ENCODE measurements around the gene EGFR.

DNA sequence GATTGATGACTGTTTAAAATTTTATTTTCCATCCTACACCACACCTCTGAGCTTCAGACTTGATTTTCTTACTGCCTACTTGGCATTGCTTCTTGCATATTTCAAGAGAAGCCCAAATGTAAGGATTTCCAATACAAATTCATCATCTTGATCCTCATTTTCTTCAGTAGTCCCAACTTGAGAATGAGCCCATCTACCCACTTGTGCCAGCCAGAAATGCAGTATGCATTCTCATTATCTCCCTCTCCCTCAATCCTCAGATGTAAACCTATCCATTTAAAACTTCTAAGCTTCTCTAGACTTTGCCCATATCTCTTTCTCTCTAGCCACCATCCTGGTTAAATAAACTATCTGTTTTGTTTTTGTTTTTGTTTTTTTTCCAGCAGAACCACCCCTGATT, 22.4 kb upstream of the EGFR start:
- TF ChIP-seq, protein P1, sequence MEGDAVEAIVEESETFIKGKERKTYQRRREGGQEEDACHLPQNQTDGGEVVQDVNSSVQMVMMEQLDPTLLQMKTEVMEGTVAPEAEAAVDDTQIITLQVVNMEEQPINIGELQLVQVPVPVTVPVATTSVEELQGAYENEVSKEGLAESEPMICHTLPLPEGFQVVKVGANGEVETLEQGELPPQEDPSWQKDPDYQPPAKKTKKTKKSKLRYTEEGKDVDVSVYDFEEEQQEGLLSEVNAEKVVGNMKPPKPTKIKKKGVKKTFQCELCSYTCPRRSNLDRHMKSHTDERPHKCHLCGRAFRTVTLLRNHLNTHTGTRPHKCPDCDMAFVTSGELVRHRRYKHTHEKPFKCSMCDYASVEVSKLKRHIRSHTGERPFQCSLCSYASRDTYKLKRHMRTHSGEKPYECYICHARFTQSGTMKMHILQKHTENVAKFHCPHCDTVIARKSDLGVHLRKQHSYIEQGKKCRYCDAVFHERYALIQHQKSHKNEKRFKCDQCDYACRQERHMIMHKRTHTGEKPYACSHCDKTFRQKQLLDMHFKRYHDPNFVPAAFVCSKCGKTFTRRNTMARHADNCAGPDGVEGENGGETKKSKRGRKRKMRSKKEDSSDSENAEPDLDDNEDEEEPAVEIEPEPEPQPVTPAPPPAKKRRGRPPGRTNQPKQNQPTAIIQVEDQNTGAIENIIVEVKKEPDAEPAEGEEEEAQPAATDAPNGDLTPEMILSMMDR (IDR thresholded peaks at IDR 0.05), result no peak
- no peak for TF ChIP-seq POLR2A (IDR thresholded peaks at IDR 0.05)

Measured in uterus (tissue), 2 donors.